ENCODE results near the gene BCAS1. TPM values are rescaled to one million over a fixed set of nuclear protein-coding genes. Genes with fewer than 3 reads are reported as not detected.

Gene BCAS1
- total and polyA plus RNA-seq, 2 experiments from 2014 or later, result not detected

GRCh38 chr20:54103067-54103761 is 32.8 kb upstream of the BCAS1 start:
- peak; percentile 86 for TF ChIP-seq CTCF (IDR thresholded peaks at IDR 0.05; ENCODE audit: low read depth, low read length)
- no peaks in the 10 kb centered on the region for H3K27me3 ChIP-seq
- no peaks in the 10 kb centered on the region for H3K4me1 ChIP-seq (ENCODE audit: low read depth)
- no peak overlapping the region for H3K27ac ChIP-seq
- H3K4me3 ChIP-seq, result no peak overlapping the region
- peak; percentile 72 for DNase-seq (ENCODE audit: low read depth in 1 of 2, low spot score in 1 of 2)
- H3K36me3 ChIP-seq, result no peaks in the 10 kb centered on the region
- H3K9me3 ChIP-seq (ENCODE audit: low read depth), result no peaks in the 10 kb centered on the region

GRCh38 chr20:54102543-54102942 is 32.1 kb upstream of the BCAS1 start:
- Histone ChIP-seq H3K36me3 (no peaks in the 10 kb centered on the region), H3K4me3 (no peak overlapping the region), H3K27ac (no peak overlapping the region), H3K9me3 (ENCODE audit: low read depth) (no peaks in the 10 kb centered on the region), H3K27me3 (no peaks in the 10 kb centered on the region), H3K4me1 (ENCODE audit: low read depth) (no peaks in the 10 kb centered on the region)
- no peak for TF ChIP-seq CTCF (IDR thresholded peaks at IDR 0.05; ENCODE audit: low read depth, low read length)
- DNase-seq (ENCODE audit: low read depth in 1 of 2, low spot score in 1 of 2), result no peak

- Histone ChIP-seq H3K4me1 (ENCODE audit: low read depth) (no peaks in the 10 kb centered on the region), H3K27me3 (no peaks in the 10 kb centered on the region), H3K36me3 (no peaks in the 10 kb centered on the region), H3K9me3 (ENCODE audit: low read depth) (no peaks in the 10 kb centered on the region), H3K27ac (no peak overlapping the region), H3K4me3 (no peak overlapping the region)
- TF ChIP-seq CTCF (IDR thresholded peaks at IDR 0.05; ENCODE audit: low read depth, low read length), result no peak
- DNase-seq (ENCODE audit: low read depth in 1 of 2, low spot score in 1 of 2), result peak in 1 of 2 donors; percentile 17
Observed at GRCh38 chr20:54100563-54100962, 30.2 kb upstream of the BCAS1 start.

DNA sequence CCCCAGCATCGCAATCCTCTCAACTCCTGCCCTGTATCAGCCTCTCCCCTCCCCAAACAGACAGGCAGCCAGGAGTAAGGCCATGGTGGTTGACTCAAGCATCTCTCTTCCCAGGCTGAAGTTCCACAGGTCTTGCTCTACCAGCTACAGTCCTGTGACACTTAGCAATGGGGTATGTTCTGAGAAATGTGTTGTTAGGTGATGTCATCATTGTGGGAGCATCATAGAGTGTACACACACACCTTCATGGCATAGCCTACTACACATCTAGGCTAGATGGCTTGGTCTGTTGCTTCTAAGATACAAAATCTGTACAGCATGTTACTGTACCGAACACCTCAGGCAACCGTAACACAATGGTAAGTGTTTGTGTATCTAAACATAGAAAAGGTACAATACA is 29.5 kb upstream of the BCAS1 start:
- no peak for DNase-seq (ENCODE audit: low read depth in 1 of 2, low spot score in 1 of 2)
- Histone ChIP-seq H3K27me3 (no peaks in the 10 kb centered on the region), H3K9me3 (ENCODE audit: low read depth) (no peaks in the 10 kb centered on the region), H3K4me3 (no peak overlapping the region), H3K4me1 (ENCODE audit: low read depth) (no peaks in the 10 kb centered on the region), H3K36me3 (no peaks in the 10 kb centered on the region), H3K27ac (no peak overlapping the region)
- no peak for TF ChIP-seq CTCF (IDR thresholded peaks at IDR 0.05; ENCODE audit: low read depth, low read length)

DNA sequence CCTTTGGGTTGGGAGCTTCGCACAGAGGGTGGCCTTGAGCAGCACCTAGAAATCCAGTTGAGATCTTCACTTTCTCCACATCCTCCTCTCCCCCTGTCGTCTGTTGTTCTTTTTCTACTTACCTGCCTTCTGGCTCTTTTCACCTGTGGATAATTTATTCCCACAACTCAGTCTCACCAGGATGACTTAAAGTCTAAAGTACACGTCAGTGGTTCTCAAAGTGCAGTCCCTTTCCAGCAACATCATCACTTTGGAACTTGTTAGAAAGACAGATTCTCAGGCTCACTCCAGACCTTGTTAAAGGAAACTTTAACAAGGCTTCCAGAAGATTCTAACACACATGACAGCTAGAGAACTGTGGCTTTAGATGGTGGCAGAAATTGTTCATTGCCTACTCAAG is 27.7 kb upstream of the BCAS1 start:
- H3K9me3 ChIP-seq (ENCODE audit: low read depth), result no peaks in the 10 kb centered on the region
- H3K27ac ChIP-seq, result no peak overlapping the region
- H3K4me3 ChIP-seq, result no peak overlapping the region
- H3K27me3 ChIP-seq, result no peaks in the 10 kb centered on the region
- H3K36me3 ChIP-seq, result no peaks in the 10 kb centered on the region
- TF ChIP-seq CTCF (IDR thresholded peaks at IDR 0.05; ENCODE audit: low read depth, low read length), result no peak
- H3K4me1 ChIP-seq (ENCODE audit: low read depth), result no peaks in the 10 kb centered on the region
- DNase-seq (ENCODE audit: low read depth in 1 of 2, low spot score in 1 of 2), result no peak

All from cardiac muscle cell (in vitro differentiated cells and primary cell).